B cell (primary cell): ENCODE results near the gene USP28. TPM values are rescaled to one million over a fixed set of nuclear protein-coding genes. Genes with fewer than 3 reads are reported as not detected.

Experiments used
- ATAC-seq: fragments of 200-7000 bp; cut with Tn5 transposase; one replicate; pipeline ENCODE4 v1.10.0; 2021; ENCODE audit warnings: low read depth, mild to moderate bottlenecking, moderate number of reproducible peaks, moderate library complexity
- CTCF ChIA-PET: fragments of 350-600 bp; sonication (Branson Sonifier 250); formaldehyde crosslinking; loops from one replicate; lab custom pipeline; 2021; ENCODE audit warnings: antibody characterized with exemption, inconsistent platforms; lab: Charles Lee
- POLR2A ChIA-PET: fragments of 350-600 bp; sonication (Branson Sonifier 250); formaldehyde crosslinking; loops from one replicate; lab custom pipeline; 2021; ENCODE audit warnings: antibody characterized with exemption; lab: Charles Lee
- DNase-seq: peaks from one replicate; pipeline ENCODE4 v3.0.0; 2013
- H2AFZ ChIP-seq: 2 replicates; pipeline ENCODE4 v1.6.1; 2012; ENCODE audit warnings: mild to moderate bottlenecking, low read depth, low read length; ENCODE audit not compliant: insufficient read depth, poor library complexity, severe bottlenecking
- H3K27ac ChIP-seq, 2 donors: 1 replicate in 1 of 2; 2 replicates in 1 of 2; pipeline ENCODE4 v1.5.1; 2012 to 2013; ENCODE audit warnings: low read length in 2 of 2, mild to moderate bottlenecking in 2 of 2, moderate library complexity in 1 of 2
- H3K27me3 ChIP-seq, 4 experiments: fragments of 200-600 bp in 1 of 4; sonication (generic) in 1 of 4; replicated peaks in 1 of 4; 1 replicate in 2 of 4; 2 replicates in 2 of 4; pipeline versions ENCODE4 v1.6.1 to v1.7.0; 2013 to 2016; ENCODE audit warnings: low read length in 3 of 4, mild to moderate bottlenecking in 2 of 4, mixed read lengths in 1 of 4, moderate library complexity in 1 of 4; ENCODE audit not compliant: insufficient read depth in 4 of 4, control insufficient read depth in 3 of 4; ENCODE audit errors: control extremely low read depth in 1 of 4
- H3K36me3 ChIP-seq, 2 experiments: replicated peaks in 1 of 2; 1 replicate in 1 of 2; 2 replicates in 1 of 2; pipeline versions ENCODE4 v1.6.1 to v1.7.1; 2013; ENCODE audit warnings: low read length in 1 of 2; ENCODE audit not compliant: insufficient read depth in 2 of 2, control insufficient read depth in 1 of 2; ENCODE audit errors: control extremely low read depth in 1 of 2, extremely low read depth in 1 of 2
- H3K4me1 ChIP-seq, 2 donors: fragments of 200-600 bp in 1 of 2; sonication (generic) in 1 of 2; 1 replicate in 1 of 2; 2 replicates in 1 of 2; pipeline versions ENCODE4 v1.5.1 to v1.6.1; 2013 to 2017; ENCODE audit warnings: low read length in 2 of 2; ENCODE audit not compliant: control insufficient read depth in 2 of 2, insufficient read depth in 2 of 2
- H3K4me2 ChIP-seq: replicated peaks from 2 replicates; pipeline ENCODE3; 2012; ENCODE audit warnings: mild to moderate bottlenecking, low read depth, low read length; ENCODE audit not compliant: poor library complexity, severe bottlenecking
- H3K4me3 ChIP-seq, 5 experiments: fragments of 200-600 bp in 1 of 5; sonication (generic) in 1 of 5; 1 replicate in 3 of 5; 2 replicates in 2 of 5; pipeline versions ENCODE4 v1.5.1 to v1.7.0; 2011 to 2016; ENCODE audit warnings: low read length in 4 of 5, mild to moderate bottlenecking in 4 of 5, low read depth in 2 of 5, control low read depth in 1 of 5, moderate library complexity in 1 of 5; ENCODE audit not compliant: insufficient read depth in 1 of 5; ENCODE audit errors: control extremely low read depth in 1 of 5, extremely low read depth in 1 of 5
- H3K79me2 ChIP-seq: fragments of 200-600 bp; sonication (generic); one replicate; pipeline ENCODE4 v1.6.0; 2016; ENCODE audit warnings: low read length; ENCODE audit not compliant: control insufficient read depth, insufficient read depth
- H3K9ac ChIP-seq: fragments of 200-600 bp; sonication (generic); 2 replicates; pipeline ENCODE4 v1.6.1; 2017; ENCODE audit warnings: mild to moderate bottlenecking, low read length, moderate library complexity
- H3K9me3 ChIP-seq, 3 donors: one replicate each; pipeline versions ENCODE4 v1.6.1 to v1.7.1; 2013; ENCODE audit warnings: low read length in 2 of 3; ENCODE audit not compliant: control insufficient read depth in 2 of 3, insufficient read depth in 1 of 3; ENCODE audit errors: control extremely low read depth in 1 of 3
- H4K20me1 ChIP-seq: 2 replicates; pipeline ENCODE4 v1.6.0; 2012; ENCODE audit warnings: mild to moderate bottlenecking, low read length; ENCODE audit not compliant: insufficient read depth, control insufficient read depth, poor library complexity, severe bottlenecking
- H3K27ac Mint-ChIP-seq: one replicate; pipeline ENCODE4 v1.8.0; 2021; ENCODE audit warnings: mixed read lengths
- H3K27me3 Mint-ChIP-seq: one replicate; pipeline ENCODE4 v1.8.0; 2021; ENCODE audit warnings: mixed read lengths
- H3K4me1 Mint-ChIP-seq: one replicate; pipeline ENCODE4 v1.8.0; 2021; ENCODE audit warnings: mixed read lengths
- H3K4me3 Mint-ChIP-seq: one replicate; pipeline ENCODE4 v1.8.0; 2021; ENCODE audit warnings: mixed read lengths
- H3K9me3 Mint-ChIP-seq: one replicate; pipeline ENCODE4 v1.8.0; 2022; ENCODE audit warnings: mixed read lengths; ENCODE audit not compliant: insufficient read depth
- CTCF ChIP-seq: fragments of 200-600 bp; IDR thresholded peaks from one replicate; pipeline ENCODE4 v1.8.0; 2022; ENCODE audit warnings: antibody characterized with exemption, mild to moderate bottlenecking
- EZH2 ChIP-seq: IDR thresholded peaks from 2 replicates; pipeline ENCODE4 v1.6.1; 2012; ENCODE audit warnings: borderline replicate concordance, low read depth, mild to moderate bottlenecking, moderate library complexity, low read length; ENCODE audit not compliant: insufficient read depth, poor library complexity, severe bottlenecking
- WGBS: methylation state at CpG from one replicate; pipeline ENCODE4 v1.1.5; 2013; ENCODE audit warnings: missing lambda C conversion rate; ENCODE audit not compliant: insufficient coverage; 5-methylcytosine and 5-hydroxymethylcytosine counted together
- intact Hi-C: fragments of 100-400 bp; cut with micrococcal nuclease; formaldehyde crosslinking; loops from one replicate; pipeline ENCODE4 v1.10.0; 2022
- polyA plus RNA-seq: library from polyadenylated mRNA; depleted of rRNA; stranded (reverse); fragments of >200 nt; gene quantifications from 2 replicates; pipeline ENCODE4 v1.2.3, GENCODE V29; 2012
- total RNA-seq, 2 donors: library from RNA; stranded (reverse); fragments of 120-200 nt in 1 of 2; gene quantifications; 1 replicate in 1 of 2; 2 replicates in 1 of 2; pipeline versions ENCODE4 v1.2.3 to v1.2.4, GENCODE V29; 2013 to 2022

USP28 gene
- total and polyA plus RNA-seq, 2 donors (not counting 1 experiment from before 2014, with no cell fraction given), result 78.0 to 104 TPM

- Mint-ChIP-seq H3K4me3 (no peak overlapping the region), H3K4me1 (peaks cover 4% of the 10 kb centered on the region), H3K27me3 (no peaks in the 10 kb centered on the region), H3K9me3 (no peaks in the 10 kb centered on the region), H3K27ac (no peak overlapping the region)
- TF ChIP-seq EZH2, result no peak
- no peak for TF ChIP-seq CTCF
- DNase-seq, result no peak
- intact Hi-C loops, result no loop called here
- Histone ChIP-seq H4K20me1 (no peaks in the 10 kb centered on the region), H3K27ac (no peak overlapping the region), H3K4me2 (no peak overlapping the region), H3K4me3 (no peak overlapping the region), H3K79me2 (no peaks in the 10 kb centered on the region), H3K9me3 (no peaks in the 10 kb centered on the region), H3K9ac (no peak overlapping the region), H3K27me3 (no peaks in the 10 kb centered on the region), H3K36me3 (peaks cover 3 to 78% of the 10 kb centered on the region in 2 experiments), H3K4me1 (no peaks in the 10 kb centered on the region), H2AFZ (no peak overlapping the region)
- ATAC-seq, result no peak
- ChIA-PET CTCF (interaction anchor here (1.0 to 8.6 kb wide), 3 partner anchors 15 to 460 kb away, joined by 3 to 207 read pairs (median 3); no protein-coding TSS in a partner anchor), POLR2A (no interaction called here)
Observed at GRCh38 chr11:113802621-113803020, 72.8 kb downstream of the USP28 start.

- Histone ChIP-seq H4K20me1 (no peaks in the 10 kb centered on the region), H2AFZ (no peak overlapping the region), H3K4me3 (no peak overlapping the region), H3K79me2 (no peaks in the 10 kb centered on the region), H3K27ac (no peak overlapping the region), H3K9ac (no peak overlapping the region), H3K9me3 (no peaks in the 10 kb centered on the region), H3K4me1 (no peaks in the 10 kb centered on the region), H3K4me2 (no peak overlapping the region), H3K27me3 (no peaks in the 10 kb centered on the region), H3K36me3 (peaks cover 4 to 34% of the 10 kb centered on the region in 2 experiments)
- Mint-ChIP-seq H3K27ac (no peak overlapping the region), H3K4me1 (no peaks in the 10 kb centered on the region), H3K4me3 (no peak overlapping the region), H3K9me3 (no peaks in the 10 kb centered on the region), H3K27me3 (no peaks in the 10 kb centered on the region)
- CTCF ChIA-PET, result interaction anchor here (0.7 to 5.8 kb wide), 25 partner anchors 8 to 1690 kb away, joined by 3 to 52 read pairs (median 4); partner anchors contain the start of gene ZW10
- peak; percentile 75 for ATAC-seq
- DNase-seq, result peak; percentile 47
- no peak for TF ChIP-seq EZH2
- peak; percentile 72 for TF ChIP-seq CTCF
- WGBS, result 85% methylated on average over 3 of the region's 3 CpGs
- intact Hi-C loops, result loop anchor here (1.0 kb wide), 1 partner anchor 491 kb away; no protein-coding TSS in a partner anchor
- POLR2A ChIA-PET, result interaction anchor here (0.8 kb wide), 1 partner anchor 464 kb away, joined by 4 read pairs; no protein-coding TSS in a partner anchor
Observed at GRCh38 chr11:113796663-113797259, 78.6 kb downstream of the USP28 start.
